IMR-90 (cell line): ENCODE data around the gene NTM. TPM values are rescaled to one million over a fixed set of nuclear protein-coding genes. Genes with fewer than 3 reads are reported as not detected.

Experiments
- ATAC-seq: fragments of 200-7000 bp; cut with Tn5 transposase; 2 replicates; pipeline ENCODE4 v1.9.1; 2020; ENCODE audit warnings: low read depth, mild to moderate bottlenecking, moderate library complexity
- BruUV-seq: library from RNA; stranded (reverse); fragments of 400-500 nt; replicated peaks from 2 replicates; lab custom pipeline; 2021; lab: Mats Ljungman, UMichigan
- CTCF ChIA-PET: fragments of 300-600 bp; formaldehyde crosslinking; extraction: SDS; loops from one replicate; lab custom pipeline; 2021; ENCODE audit warnings: antibody characterized with exemption; lab: Yijun Ruan, JAX
- POLR2A ChIA-PET: fragments of 300-600 bp; sonication (Branson Sonifier 250); formaldehyde crosslinking; loops from one replicate; lab custom pipeline; 2022; ENCODE audit warnings: antibody characterized with exemption; ENCODE audit not compliant: unreplicated experiment; lab: Charles Lee
- DNase-seq: peaks from one replicate; pipeline ENCODE4 v3.0.0; 2013
- H2AFZ ChIP-seq: replicated peaks from 2 replicates; pipeline ENCODE3; 2013; ENCODE audit warnings: low read length, mild to moderate bottlenecking; ENCODE audit not compliant: poor library complexity
- H2AK5ac ChIP-seq: 2 replicates; pipeline ENCODE4 v1.6.1; 2013; ENCODE audit warnings: low read depth, low read length, inconsistent platforms
- H2AK9ac ChIP-seq: replicated peaks from 2 replicates; pipeline ENCODE3; 2013; ENCODE audit warnings: mild to moderate bottlenecking, low read depth, low read length, moderate library complexity; ENCODE audit not compliant: poor library complexity
- H2BK120ac ChIP-seq: 2 replicates; pipeline ENCODE4 v1.6.1; 2013; ENCODE audit warnings: low read depth, low read length, inconsistent platforms
- H2BK15ac ChIP-seq: 3 replicates; pipeline ENCODE4 v1.6.1; 2013; ENCODE audit warnings: low read depth, low read length, inconsistent platforms
- H2BK20ac ChIP-seq: 2 replicates; pipeline ENCODE4 v1.6.1; 2013; ENCODE audit warnings: low read depth, mild to moderate bottlenecking, inconsistent platforms, low read length, moderate library complexity
- H2BK5ac ChIP-seq: 2 replicates; pipeline ENCODE4 v1.6.1; 2013; ENCODE audit warnings: mild to moderate bottlenecking, low read depth, low read length, inconsistent platforms; ENCODE audit not compliant: poor library complexity, severe bottlenecking
- H3K14ac ChIP-seq: replicated peaks from 2 replicates; pipeline ENCODE4 v1.6.1; 2013; ENCODE audit warnings: low read depth, low read length, inconsistent platforms
- H3K18ac ChIP-seq: 2 replicates; pipeline ENCODE4 v1.6.1; 2013; ENCODE audit warnings: low read depth, low read length, control low read depth
- H3K23ac ChIP-seq: 2 replicates; pipeline ENCODE4 v1.6.1; 2013; ENCODE audit warnings: low read depth, low read length, inconsistent platforms
- H3K27ac ChIP-seq: 2 replicates; pipeline ENCODE4 v1.5.1; 2013; ENCODE audit warnings: mild to moderate bottlenecking, control low read depth, low read length; ENCODE audit not compliant: insufficient read depth
- H3K27me3 ChIP-seq: 2 replicates; pipeline ENCODE4 v1.6.1; 2013; ENCODE audit warnings: low read length; ENCODE audit not compliant: control insufficient read depth, insufficient read depth
- H3K36me3 ChIP-seq: 2 replicates; pipeline ENCODE4 v1.6.1; 2013; ENCODE audit warnings: low read length, mixed read lengths; ENCODE audit not compliant: control insufficient read depth, insufficient read depth
- H3K4ac ChIP-seq: 2 replicates; pipeline ENCODE4 v1.6.1; 2013; ENCODE audit warnings: low read depth, low read length, inconsistent platforms
- H3K4me1 ChIP-seq: 2 replicates; pipeline ENCODE4 v1.6.1; 2013; ENCODE audit warnings: low read length, mixed read lengths; ENCODE audit not compliant: control insufficient read depth, insufficient read depth
- H3K4me2 ChIP-seq: 2 replicates; pipeline ENCODE4 v1.6.1; 2013; ENCODE audit warnings: low read depth, mild to moderate bottlenecking, control low read depth, low read length, moderate library complexity
- H3K4me3 ChIP-seq: 2 replicates; pipeline ENCODE4 v1.5.1; 2013; ENCODE audit warnings: low read depth, mild to moderate bottlenecking, control low read depth, low read length, moderate library complexity; ENCODE audit not compliant: insufficient read depth
- H3K56ac ChIP-seq: 2 replicates; pipeline ENCODE4 v1.6.1; 2013; ENCODE audit warnings: low read length, inconsistent platforms; ENCODE audit not compliant: insufficient read depth; ENCODE audit errors: extremely low read depth
- H3K79me1 ChIP-seq, 2 experiments: 2 replicates each; pipeline ENCODE4 v1.6.1; 2013; ENCODE audit warnings: low read length in 2 of 2, inconsistent platforms in 1 of 2, low read depth in 1 of 2
- H3K9ac ChIP-seq: 2 replicates; pipeline ENCODE4 v1.6.1; 2013; ENCODE audit warnings: low read depth, low read length, control low read depth
- H3K9me1 ChIP-seq: 2 replicates; pipeline ENCODE4 v1.6.1; 2013; ENCODE audit warnings: low read length, inconsistent platforms; ENCODE audit not compliant: insufficient read depth
- H3K9me3 ChIP-seq: 2 replicates; pipeline ENCODE4 v1.6.1; 2013; ENCODE audit warnings: low read length; ENCODE audit not compliant: control insufficient read depth, insufficient read depth
- H4K20me1 ChIP-seq: 2 replicates; pipeline ENCODE4 v1.6.1; 2013; ENCODE audit warnings: low read length, inconsistent platforms; ENCODE audit not compliant: insufficient read depth
- H4K5ac ChIP-seq: 2 replicates; pipeline ENCODE4 v1.6.1; 2013; ENCODE audit warnings: mild to moderate bottlenecking, low read depth, low read length, control low read depth
- H4K8ac ChIP-seq, 2 experiments: 2 replicates each; pipeline ENCODE4 v1.6.1; 2013; ENCODE audit warnings: low read depth in 2 of 2, low read length in 2 of 2, control low read depth in 1 of 2, inconsistent platforms in 1 of 2
- H4K91ac ChIP-seq: 2 replicates; pipeline ENCODE4 v1.6.1; 2013; ENCODE audit warnings: low read depth, low read length, inconsistent platforms; ENCODE audit not compliant: insufficient read depth
- BHLHE40 ChIP-seq: fragments of 150-350 bp; IDR thresholded peaks from 2 replicates; pipeline ENCODE4 v1.6.1; 2016; ENCODE audit warnings: mild to moderate bottlenecking, low read depth, low read length
- CEBPB ChIP-seq: IDR thresholded peaks from 2 replicates; pipeline ENCODE4 v1.6.1; 2012; ENCODE audit warnings: low read depth, low read length, improper control_type of control experiment
- CHD1 ChIP-seq: IDR thresholded peaks from 2 replicates; pipeline ENCODE4 v1.6.1; 2012; ENCODE audit warnings: low read depth, low read length, improper control_type of control experiment
- CTCF ChIP-seq: conservative IDR thresholded peaks from 2 replicates; pipeline ENCODE4 v1.5.1; 2012; ENCODE audit warnings: mild to moderate bottlenecking, low read depth, low read length, improper control_type of control experiment
- ELK1 ChIP-seq: fragments of 150-350 bp; IDR thresholded peaks from 2 replicates; pipeline ENCODE4 v1.6.1; 2016; ENCODE audit warnings: low read depth, mild to moderate bottlenecking, low read length, moderate library complexity, borderline replicate concordance
- FOS ChIP-seq: fragments of 150-350 bp; IDR thresholded peaks from 2 replicates; pipeline ENCODE4 v1.6.1; 2016; ENCODE audit warnings: low read depth, low read length
- MAFK ChIP-seq: IDR thresholded peaks from 2 replicates; pipeline ENCODE4 v1.6.1; 2012; ENCODE audit warnings: low read depth, low read length, improper control_type of control experiment
- MAZ ChIP-seq: IDR thresholded peaks from 2 replicates; pipeline ENCODE4 v1.6.1; 2012; ENCODE audit warnings: low read depth, mild to moderate bottlenecking, low read length, improper control_type of control experiment, moderate library complexity, borderline replicate concordance
- MXI1 ChIP-seq: IDR thresholded peaks from 2 replicates; pipeline ENCODE4 v1.6.1; 2012; ENCODE audit warnings: low read depth, mild to moderate bottlenecking, low read length, moderate library complexity, borderline replicate concordance
- NFE2L2 ChIP-seq: fragments of 150-350 bp; IDR thresholded peaks from 2 replicates; pipeline ENCODE4 v1.6.1; 2016; ENCODE audit warnings: low read depth, mild to moderate bottlenecking, low read length
- POLR2A ChIP-seq: IDR thresholded peaks from 2 replicates; pipeline ENCODE4 v1.6.1; 2012; ENCODE audit warnings: mild to moderate bottlenecking, low read depth, low read length
- RAD21 ChIP-seq: IDR thresholded peaks from 2 replicates; pipeline ENCODE4 v1.6.1; 2012; ENCODE audit warnings: low read length, improper control_type of control experiment
- RCOR1 ChIP-seq: IDR thresholded peaks from 2 replicates; pipeline ENCODE4 v1.6.1; 2012; ENCODE audit warnings: mild to moderate bottlenecking, low read length, improper control_type of control experiment; ENCODE audit not compliant: insufficient replicate concordance
- RFX5 ChIP-seq: IDR thresholded peaks from 2 replicates; pipeline ENCODE4 v1.8.0; 2012; ENCODE audit warnings: low read depth, mild to moderate bottlenecking, low read length, moderate library complexity
- SMC3 ChIP-seq: fragments of 150-350 bp; IDR thresholded peaks from 2 replicates; pipeline ENCODE4 v1.6.1; 2016; ENCODE audit warnings: low read depth, mild to moderate bottlenecking, antibody characterized with exemption, low read length, moderate library complexity
- USF2 ChIP-seq: fragments of 150-350 bp; IDR thresholded peaks from 2 replicates; pipeline ENCODE4 v1.6.1; 2017; ENCODE audit warnings: mild to moderate bottlenecking, antibody characterized with exemption, low read length, low read depth
- WGBS, 2 experiments: methylation state at CpG; one replicate each; pipeline versions ENCODE4 v1.1.5 to v1.1.7; 2013; ENCODE audit warnings: missing lambda C conversion rate in 2 of 2; ENCODE audit not compliant: insufficient read length in 1 of 2; ENCODE audit errors: extremely low coverage in 2 of 2; 5-methylcytosine and 5-hydroxymethylcytosine counted together
- dilution Hi-C: fragments of 300-500 bp; cut with HindIII; formaldehyde crosslinking; loops from one replicate; pipeline ENCODE4 v1.14.3; 2018; ENCODE audit warnings: low sequenced_read_pairs; ENCODE audit not compliant: unreplicated experiment
- in situ Hi-C: fragments of 300-500 bp; cut with MboI; formaldehyde crosslinking; loops from 3 replicates; pipeline ENCODE4 v1.14.3; 2019; ENCODE audit warnings: low sequenced_read_pairs, inconsistent platforms, mixed read lengths
- intact Hi-C: fragments of 100-400 bp; cut with micrococcal nuclease; formaldehyde crosslinking; loops from 2 replicates; pipeline ENCODE4 v1.10.0; 2022
- polyA plus RNA-seq, 3 experiments: library from polyadenylated mRNA; depleted of rRNA; stranded (reverse); fragments of >200 nt; gene quantifications; 2 replicates each; pipeline ENCODE4 v1.2.3, GENCODE V29; 2012; ENCODE audit warnings: low replicate concordance in 1 of 3
- total RNA-seq: library from RNA; depleted of rRNA; stranded (reverse); fragments of >200 nt; gene quantifications from 2 replicates; pipeline ENCODE4 v1.2.3, GENCODE V29; 2012

Gene NTM
- total and polyA plus RNA-seq, 2 of the 4 experiments (the other 2 are of a cell fraction) = 19.5 to 25.5 TPM

- intact Hi-C loops = no loop called here
- no peak overlapping the region for H3K18ac ChIP-seq
- H2BK5ac ChIP-seq = no peak overlapping the region
- H4K91ac ChIP-seq = no peak overlapping the region
- no peaks in the 10 kb centered on the region for H4K20me1 ChIP-seq
- H4K8ac ChIP-seq = no peak overlapping the region
- H3K27ac ChIP-seq = no peak overlapping the region
- WGBS, 2 experiments = no CpG with 5 or more reads among the region's 13 CpGs
- H3K9me1 ChIP-seq = no peaks in the 10 kb centered on the region
- TF ChIP-seq BHLHE40 (no peak), CHD1 (no peak), RCOR1 (no peak), MAFK (no peak), ELK1 (no peak), CTCF (no peak), MAZ (no peak), CEBPB (no peak), POLR2A (no peak), RAD21 (no peak), RFX5 (no peak), NFE2L2 (no peak), USF2 (no peak), FOS (no peak), MXI1 (no peak), SMC3 (no peak)
- no TSS peak for BruUV-seq
- DNase-seq = no peak
- peak overlapping the region; percentile 47 for H2AFZ ChIP-seq
- no peak overlapping the region for H2BK120ac ChIP-seq
- peaks cover 4% of the 10 kb centered on the region for H3K27me3 ChIP-seq
- H3K23ac ChIP-seq = no peak overlapping the region
- dilution Hi-C loops = no loop called here
- no peak overlapping the region for H3K9ac ChIP-seq
- ChIA-PET CTCF (interaction anchor here (2.3 kb wide), 1 partner anchor 12 kb away, joined by 11 read pairs; no protein-coding TSS in a partner anchor), POLR2A (no interaction called here)
- H3K14ac ChIP-seq = no peak overlapping the region
- no peak overlapping the region for H3K4me3 ChIP-seq
- in situ Hi-C loops = no loop called here
- H3K56ac ChIP-seq = no peak overlapping the region
- no peak overlapping the region for H2AK9ac ChIP-seq
- no peak overlapping the region for H2AK5ac ChIP-seq
- no peaks in the 10 kb centered on the region for H3K9me3 ChIP-seq
- no peaks in the 10 kb centered on the region for H3K79me1 ChIP-seq
- H4K5ac ChIP-seq = no peak overlapping the region
- no peak overlapping the region for H3K4ac ChIP-seq
- no peaks in the 10 kb centered on the region for H3K36me3 ChIP-seq
- no peak overlapping the region for H2BK15ac ChIP-seq
- ATAC-seq = no peak
- H3K4me1 ChIP-seq = peaks cover 2% of the 10 kb centered on the region; the same call in 1 of the 2 replicates
- H3K4me2 ChIP-seq = no peak overlapping the region
- H2BK20ac ChIP-seq = no peak overlapping the region
Measured at GRCh38 chr11:131662317-131662972, 292.0 kb downstream of the NTM start.
